ENCODE results near the gene RHBG. TPM values are rescaled to one million over a fixed set of nuclear protein-coding genes. Genes with fewer than 3 reads are reported as not detected.
A peak's percentile ranks its signal among the peaks of the same experiment; 100 is the strongest.

Gene RHBG
- total RNA-seq, 1 donor from 2014 or later: under 0.01 TPM

- Histone ChIP-seq H3K4me3 (ENCODE audit: low read depth, low read length) (no peak overlapping the region), H3K27me3 (ENCODE audit: control insufficient read depth, insufficient read depth, low read length) (peaks cover 2% of the 10 kb centered on the region), H3K36me3 (ENCODE audit: control insufficient read depth, insufficient read depth, low read length) (no peaks in the 10 kb centered on the region)
- no peak for FAIRE-seq
- no peak for TF ChIP-seq CTCF (IDR thresholded peaks at IDR 0.05; ENCODE audit: insufficient read depth, low read length, severe bottlenecking)
- no peak for DNase-seq (ENCODE audit: low read depth)
Observed at GRCh38 chr1:156373546-156373945, 4.5 kb downstream of the RHBG start.

- TF ChIP-seq CTCF (IDR thresholded peaks at IDR 0.05; ENCODE audit: insufficient read depth, low read length, severe bottlenecking): no peak
- DNase-seq (ENCODE audit: low read depth) (no peak), FAIRE-seq (no peak)
- no peak overlapping the region for H3K4me3 ChIP-seq (ENCODE audit: low read depth, low read length)
- no peaks in the 10 kb centered on the region for H3K36me3 ChIP-seq (ENCODE audit: control insufficient read depth, insufficient read depth, low read length)
- H3K27me3 ChIP-seq (ENCODE audit: control insufficient read depth, insufficient read depth, low read length): peaks cover 2% of the 10 kb centered on the region
Observed at GRCh38 chr1:156376146-156376545, 7.1 kb downstream of the RHBG start.

GRCh38 chr1:156376958-156377919 is 8.2 kb downstream of the RHBG start:
- H3K36me3 ChIP-seq (ENCODE audit: control insufficient read depth, insufficient read depth, low read length): no peaks in the 10 kb centered on the region

GRCh38 chr1:156378557-156378956 is 9.5 kb downstream of the RHBG start:
- Histone ChIP-seq H3K27me3 (ENCODE audit: control insufficient read depth, insufficient read depth, low read length) (peaks cover 2% of the 10 kb centered on the region), H3K36me3 (ENCODE audit: control insufficient read depth, insufficient read depth, low read length) (no peaks in the 10 kb centered on the region), H3K4me3 (ENCODE audit: low read depth, low read length) (no peak overlapping the region)
- no peak for DNase-seq (ENCODE audit: low read depth)
- FAIRE-seq: no peak
- TF ChIP-seq CTCF (IDR thresholded peaks at IDR 0.05; ENCODE audit: insufficient read depth, low read length, severe bottlenecking): no peak

More at GRCh38 chr1:156376958-156377919, 8.2 kb downstream of the RHBG start:
- no peak for TF ChIP-seq CTCF (IDR thresholded peaks at IDR 0.05; ENCODE audit: insufficient read depth, low read length, severe bottlenecking)
- FAIRE-seq: no peak
- DNase-seq (ENCODE audit: low read depth): no peak
- H3K4me3 ChIP-seq (ENCODE audit: low read depth, low read length): no peak overlapping the region
- H3K27me3 ChIP-seq (ENCODE audit: control insufficient read depth, insufficient read depth, low read length): peaks cover 2% of the 10 kb centered on the region

- peak; percentile 2 for TF ChIP-seq CTCF (IDR thresholded peaks at IDR 0.05; ENCODE audit: insufficient read depth, low read length, severe bottlenecking)
- Histone ChIP-seq H3K27me3 (ENCODE audit: control insufficient read depth, insufficient read depth, low read length) (no peaks in the 10 kb centered on the region), H3K36me3 (ENCODE audit: control insufficient read depth, insufficient read depth, low read length) (no peaks in the 10 kb centered on the region), H3K4me3 (ENCODE audit: low read depth, low read length) (no peak overlapping the region)
- FAIRE-seq (no peak), DNase-seq (ENCODE audit: low read depth) (no peak)
Observed at GRCh38 chr1:156379420-156380165, 10.6 kb downstream of the RHBG start.

Data from bronchial epithelial cell (primary cell).